ENCODE measurements around the gene RAP1GAP2.

RAP1GAP2 gene

DNA sequence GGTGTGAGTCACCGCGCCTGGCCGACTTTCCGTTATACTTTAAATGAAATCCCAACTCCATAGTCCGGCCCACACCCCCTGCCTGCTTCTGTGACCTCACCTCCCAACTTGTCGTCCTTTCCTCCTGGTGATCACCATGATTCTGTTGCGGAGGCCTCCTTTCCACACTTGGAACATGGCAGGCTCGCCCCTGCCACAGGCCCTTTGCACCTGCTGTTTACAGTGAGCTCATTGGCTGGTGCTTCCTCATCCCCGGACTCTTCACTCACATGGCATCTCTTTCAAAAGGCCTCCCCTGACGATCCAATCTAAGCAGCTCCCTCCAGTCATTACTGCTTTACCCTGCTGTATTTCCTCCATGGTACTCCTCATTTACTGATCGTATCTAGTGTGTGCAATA lies 64.6 kb downstream of the RAP1GAP2 start:
- no peaks in the 10 kb centered on the region for H3K9me3 ChIP-seq (ENCODE audit: control insufficient read depth, insufficient read depth, low read length)
- 0 out of 2 replicates have a peak, but pooled peaks cover 4% of the 10 kb centered on the region for H3K36me3 ChIP-seq (ENCODE audit: control insufficient read depth, low read length)
- TF ChIP-seq EZH2phosphoT487 (IDR thresholded peaks at IDR 0.05; ENCODE audit: borderline replicate concordance, low read length) = no peak
- TF ChIP-seq CTCF (IDR thresholded peaks at IDR 0.05; ENCODE audit: low read depth, low read length, poor library complexity, severe bottlenecking) = no peak
- no peaks in the 10 kb centered on the region for H4K20me1 ChIP-seq (ENCODE audit: control insufficient read depth, insufficient read depth, low read depth, low read length)
- no peaks in the 10 kb centered on the region for H3K27me3 ChIP-seq (ENCODE audit: control insufficient read depth, low read length)
- H3K79me2 ChIP-seq (ENCODE audit: control insufficient read depth, low read length) = peaks cover 66% of the 10 kb centered on the region
- no peak overlapping the region for H3K4me2 ChIP-seq (ENCODE audit: low read length)
- no peaks in the 10 kb centered on the region for H3F3A ChIP-seq (ENCODE audit: control insufficient read depth, insufficient read depth)
- peaks cover 6% of the 10 kb centered on the region for H3K4me1 ChIP-seq (ENCODE audit: control insufficient read depth, low read length)
- H3K9me2 ChIP-seq (replicated peaks; ENCODE audit: control insufficient read depth, low read length) = no peaks in the 10 kb centered on the region
- H3K4me3 ChIP-seq (ENCODE audit: low read length) = no peak overlapping the region
- no peak overlapping the region for H3K27ac ChIP-seq (ENCODE audit: low read depth, low read length)

GRCh38 chr17:2862197-2862596 lies 66.0 kb downstream of the RAP1GAP2 start:
- H4K20me1 ChIP-seq (ENCODE audit: control insufficient read depth, insufficient read depth, low read depth, low read length) = no peaks in the 10 kb centered on the region
- H3K79me2 ChIP-seq (ENCODE audit: control insufficient read depth, low read length) = peaks cover 52% of the 10 kb centered on the region
- no peaks in the 10 kb centered on the region for H3K4me1 ChIP-seq (ENCODE audit: control insufficient read depth, low read length)

DNA sequence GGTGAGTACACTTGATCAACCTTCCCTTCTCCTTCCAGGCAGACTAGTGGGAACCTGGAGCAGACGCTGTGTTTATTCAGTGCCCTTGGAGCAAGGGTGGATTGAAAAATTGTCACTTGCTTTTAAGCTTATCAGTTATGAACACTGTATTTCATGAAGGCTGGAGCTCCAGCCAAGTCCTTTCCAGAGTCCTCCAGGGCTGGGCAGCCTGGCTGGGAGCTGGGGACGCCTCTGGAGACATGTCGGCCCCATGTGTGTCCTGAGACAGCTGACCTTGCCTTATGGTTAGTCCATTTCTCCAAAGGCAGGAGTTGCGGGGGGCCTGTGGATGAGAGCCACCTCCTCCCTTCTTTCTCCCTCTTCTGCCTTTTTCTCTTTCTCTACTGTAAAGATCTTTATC lies 67.0 kb downstream of the RAP1GAP2 start:
- H3K79me2 ChIP-seq (ENCODE audit: control insufficient read depth, low read length) = peaks cover 42% of the 10 kb centered on the region
- no peak overlapping the region for H3K27ac ChIP-seq (ENCODE audit: low read depth, low read length)
- H3K27me3 ChIP-seq (ENCODE audit: control insufficient read depth, low read length) = no peaks in the 10 kb centered on the region

More at GRCh38 chr17:2862197-2862596, 66.0 kb downstream of the RAP1GAP2 start:
- Histone ChIP-seq H3F3A (ENCODE audit: control insufficient read depth, insufficient read depth) (no peaks in the 10 kb centered on the region), H3K27ac (ENCODE audit: low read depth, low read length) (no peak overlapping the region), H3K4me3 (ENCODE audit: low read length) (no peak overlapping the region), H3K27me3 (ENCODE audit: control insufficient read depth, low read length) (no peaks in the 10 kb centered on the region), H3K4me2 (ENCODE audit: low read length) (no peak overlapping the region), H3K9me2 (replicated peaks; ENCODE audit: control insufficient read depth, low read length) (no peaks in the 10 kb centered on the region), H3K36me3 (ENCODE audit: control insufficient read depth, low read length) (0 out of 2 replicates have a peak, but pooled peaks cover 1% of the 10 kb centered on the region), H3K9me3 (ENCODE audit: control insufficient read depth, insufficient read depth, low read length) (no peaks in the 10 kb centered on the region)
- no peak for TF ChIP-seq CTCF (IDR thresholded peaks at IDR 0.05; ENCODE audit: low read depth, low read length, poor library complexity, severe bottlenecking)
- TF ChIP-seq EZH2phosphoT487 (IDR thresholded peaks at IDR 0.05; ENCODE audit: borderline replicate concordance, low read length) = no peak

More for the DNA sequence above, 67.0 kb downstream of the RAP1GAP2 start:
- Histone ChIP-seq H3K4me3 (ENCODE audit: low read length) (no peak overlapping the region), H4K20me1 (ENCODE audit: control insufficient read depth, insufficient read depth, low read depth, low read length) (no peaks in the 10 kb centered on the region), H3K4me1 (ENCODE audit: control insufficient read depth, low read length) (no peaks in the 10 kb centered on the region), H3K9me2 (replicated peaks; ENCODE audit: control insufficient read depth, low read length) (no peaks in the 10 kb centered on the region), H3K36me3 (ENCODE audit: control insufficient read depth, low read length) (no peaks in the 10 kb centered on the region), H3K4me2 (ENCODE audit: low read length) (no peak overlapping the region), H3F3A (ENCODE audit: control insufficient read depth, insufficient read depth) (no peaks in the 10 kb centered on the region), H3K9me3 (ENCODE audit: control insufficient read depth, insufficient read depth, low read length) (no peaks in the 10 kb centered on the region)
- TF ChIP-seq CTCF (IDR thresholded peaks at IDR 0.05; ENCODE audit: low read depth, low read length, poor library complexity, severe bottlenecking) (no peak), EZH2phosphoT487 (IDR thresholded peaks at IDR 0.05; ENCODE audit: borderline replicate concordance, low read length) (no peak)

All from DOHH2 (cell line).